ENCODE measurements around the gene BCL7A.

- no peak for TF ChIP-seq JUNB (IDR thresholded peaks at IDR 0.05; ENCODE audit: unreplicated experiment)
- no peak for TF ChIP-seq CTCF (conservative IDR thresholded peaks at IDR 0.05; ENCODE audit: low read depth in 2 of 2)
- peak; percentile 44 for TF ChIP-seq EZH2 (IDR thresholded peaks at IDR 0.05; ENCODE audit: low read depth, unreplicated experiment)
These were observed 982 bp downstream of the BCL7A start for GRCh38 chr12:122022393-122023338.
